T-cell (primary cell): ENCODE measurements around the gene FOXP4. TPM values are rescaled to one million over a fixed set of nuclear protein-coding genes. Genes with fewer than 3 reads are reported as not detected.

Experiments
- ATAC-seq, 4 experiments: fragments of 200-7000 bp in 3 of 4; fragments of 150-1000 bp in 1 of 4; cut with Tn5 transposase; replicated peaks in 1 of 4; 1 replicate in 3 of 4; 2 replicates in 1 of 4; pipeline ENCODE4 v1.10.0; 2021; ENCODE audit warnings: moderate library complexity in 3 of 4, mild to moderate bottlenecking in 2 of 4, moderate number of reproducible peaks in 1 of 4
- CTCF ChIA-PET, 2 donors: fragments of 300-600 bp; sonication (Branson Sonifier 250); formaldehyde crosslinking; loops; one replicate each; lab custom pipeline; 2022; ENCODE audit warnings: antibody characterized with exemption in 2 of 2; lab: Charles Lee
- POLR2A ChIA-PET, 2 donors: fragments of 300-600 bp; sonication (Branson Sonifier 250); formaldehyde crosslinking; loops; one replicate each; lab custom pipeline; 2022; ENCODE audit warnings: antibody characterized with exemption in 2 of 2; lab: Charles Lee
- DNase-seq, 35 experiments: peaks; one replicate each; pipeline versions ENCODE4 v3.0.0 to v3.0.0-alpha.2; 2013 to 2023
- H3K27ac ChIP-seq: one replicate; pipeline ENCODE4 v1.5.1; 2013; ENCODE audit warnings: low read length
- H3K27me3 ChIP-seq, 2 experiments: replicated peaks in 1 of 2; 1 replicate in 1 of 2; 2 replicates in 1 of 2; pipeline versions ENCODE4 v1.6.1 to v1.7.0; 2013; ENCODE audit warnings: low read length in 1 of 2, mixed read lengths in 1 of 2; ENCODE audit not compliant: control insufficient read depth in 2 of 2, insufficient read depth in 2 of 2; ENCODE audit errors: extremely low read depth in 1 of 2
- H3K36me3 ChIP-seq, 2 donors: 1 replicate in 1 of 2; 2 replicates in 1 of 2; pipeline versions ENCODE4 v1.6.1 to v1.7.0; 2013; ENCODE audit warnings: low read length in 1 of 2; ENCODE audit not compliant: control insufficient read depth in 2 of 2, insufficient read depth in 1 of 2; ENCODE audit errors: extremely low read depth in 1 of 2
- H3K4me1 ChIP-seq, 2 experiments: 1 replicate in 1 of 2; 2 replicates in 1 of 2; pipeline versions ENCODE4 v1.6.1 to v1.7.0; 2013; ENCODE audit warnings: low read length in 2 of 2, mixed read lengths in 1 of 2; ENCODE audit not compliant: insufficient read depth in 2 of 2, control insufficient read depth in 1 of 2; ENCODE audit errors: extremely low read depth in 1 of 2
- H3K4me3 ChIP-seq, 2 donors: 1 replicate in 1 of 2; 2 replicates in 1 of 2; pipeline versions ENCODE4 v1.5.1 to v1.7.0; 2013; ENCODE audit warnings: mild to moderate bottlenecking in 2 of 2, low read length in 1 of 2, moderate library complexity in 1 of 2; ENCODE audit not compliant: control insufficient read depth in 1 of 2; ENCODE audit errors: extremely low read depth in 1 of 2
- H3K9me3 ChIP-seq: 2 replicates; pipeline ENCODE4 v1.7.0; 2013
- H3K27ac Mint-ChIP-seq, 2 donors: one replicate each; pipeline ENCODE4 v1.8.0; 2020 to 2021; ENCODE audit warnings: mild to moderate bottlenecking in 2 of 2, mixed read lengths in 2 of 2
- H3K27me3 Mint-ChIP-seq, 2 donors: one replicate each; pipeline ENCODE4 v1.8.0; 2021 to 2022; ENCODE audit warnings: mixed read lengths in 2 of 2
- H3K36me3 Mint-ChIP-seq: one replicate; pipeline ENCODE4 v1.8.0; 2021; ENCODE audit warnings: mixed read lengths
- H3K4me1 Mint-ChIP-seq, 3 donors: one replicate each; pipeline ENCODE4 v1.8.0; 2020 to 2022; ENCODE audit warnings: mixed read lengths in 3 of 3, mild to moderate bottlenecking in 1 of 3
- H3K4me3 Mint-ChIP-seq, 3 donors: one replicate each; pipeline ENCODE4 v1.8.0; 2020 to 2022; ENCODE audit warnings: mild to moderate bottlenecking in 3 of 3, mixed read lengths in 3 of 3, moderate library complexity in 3 of 3
- H3K9me3 Mint-ChIP-seq, 3 donors: one replicate each; pipeline ENCODE4 v1.8.0; 2020 to 2022; ENCODE audit warnings: mixed read lengths in 3 of 3
- WGBS: methylation state at CpG from one replicate; pipeline ENCODE4 v1.1.5; 2013; ENCODE audit warnings: missing lambda C conversion rate; ENCODE audit not compliant: insufficient coverage; 5-methylcytosine and 5-hydroxymethylcytosine counted together
- total RNA-seq, 35 experiments: library from RNA in 6 of 35; stranded (reverse) in 6 of 35; fragments of 120-200 nt in 1 of 35; gene quantifications; one replicate each; pipeline versions ENCODE4 v1.2.1 to v1.2.4 and lab custom pipeline; 2013 to 2026

The FOXP4 gene
- total RNA-seq, 5 donors from 2014 or later (not counting 1 experiment from before 2014, with no cell fraction given), result 4.6 to 10.1 (median 9.5) TPM

DNA sequence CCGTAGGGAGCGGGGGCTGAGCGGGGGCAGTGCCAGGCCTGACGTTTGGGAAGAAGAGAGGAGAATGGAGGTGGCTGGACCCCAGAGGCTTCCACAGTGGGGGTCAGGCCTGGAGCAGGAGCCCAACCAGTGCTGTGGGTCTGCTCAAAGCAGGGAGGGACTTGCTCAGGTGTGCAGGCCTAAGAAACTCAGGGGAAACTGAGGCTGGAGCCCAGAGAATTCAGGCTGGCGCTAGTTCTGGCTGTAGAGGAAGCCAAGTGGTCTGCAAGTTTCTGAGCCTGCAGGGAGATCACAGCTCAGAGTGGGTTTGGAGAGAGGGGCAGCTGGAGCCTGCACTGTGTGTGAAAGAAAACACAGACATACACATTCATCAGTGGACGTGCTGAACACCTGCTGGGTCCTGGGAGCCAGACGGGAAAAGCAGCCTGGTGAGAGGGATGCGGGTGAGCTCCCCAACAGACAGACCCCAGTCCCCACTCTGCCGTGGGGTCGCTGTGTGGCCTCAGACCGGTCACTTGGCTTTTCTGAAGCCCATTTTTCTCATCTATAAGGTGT, 17.7 kb upstream of the FOXP4 start:
- no peak overlapping the region for H3K27ac ChIP-seq
- POLR2A ChIA-PET, result no interaction called here
- peaks cover 0 to 27% of the 10 kb centered on the region in 2 experiments for H3K27me3 ChIP-seq
- CTCF ChIA-PET, result no interaction called here
- peaks cover 22 to 36% (median 25%) of the 10 kb centered on the region in 3 donors for H3K4me1 Mint-ChIP-seq
- H3K4me1 ChIP-seq, result peaks cover 14 to 29% of the 10 kb centered on the region in 2 experiments
- DNase-seq (no peak), ATAC-seq (no peak)
- no peaks in the 10 kb centered on the region for H3K36me3 ChIP-seq
- H3K36me3 Mint-ChIP-seq, result no peaks in the 10 kb centered on the region
- no peaks in the 10 kb centered on the region for H3K9me3 ChIP-seq
- no peak overlapping the region for H3K4me3 Mint-ChIP-seq
- no peaks in the 10 kb centered on the region for H3K9me3 Mint-ChIP-seq
- no peak overlapping the region for H3K27ac Mint-ChIP-seq
- peaks cover 6 to 14% of the 10 kb centered on the region in 2 donors for H3K27me3 Mint-ChIP-seq
- 85% methylated on average over 8 of the region's 11 CpGs for WGBS
- H3K4me3 ChIP-seq, result no peak overlapping the region

DNA sequence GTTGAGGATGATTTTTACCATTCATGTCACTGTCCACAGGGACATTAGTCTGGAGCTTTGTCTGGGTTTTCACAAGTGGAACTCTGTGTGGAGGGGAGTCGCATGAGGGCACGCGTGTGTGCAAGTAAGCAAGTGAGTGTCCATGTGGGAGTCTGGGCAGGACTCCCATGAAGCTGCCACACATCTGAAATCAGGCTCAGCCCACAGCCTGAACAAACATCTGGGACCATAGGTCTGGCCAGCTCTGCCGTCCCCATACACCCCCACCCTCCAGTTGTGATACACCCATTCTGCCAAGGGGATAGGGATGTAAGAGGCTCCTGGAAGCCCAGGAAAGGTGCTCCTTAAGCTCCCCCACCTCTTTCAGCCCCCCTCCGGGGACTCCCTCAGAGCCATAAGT, 17.1 kb upstream of the FOXP4 start:
- Histone ChIP-seq H3K36me3 (no peaks in the 10 kb centered on the region), H3K9me3 (no peaks in the 10 kb centered on the region), H3K27ac (no peak overlapping the region), H3K4me1 (peaks cover 14 to 34% of the 10 kb centered on the region in 2 experiments), H3K4me3 (no peak overlapping the region), H3K27me3 (peaks cover 0 to 25% of the 10 kb centered on the region in 2 experiments)
- H3K36me3 Mint-ChIP-seq, result no peaks in the 10 kb centered on the region
- ChIA-PET POLR2A (no interaction called here), CTCF (no interaction called here)
- no peak overlapping the region for H3K4me3 Mint-ChIP-seq
- H3K4me1 Mint-ChIP-seq, result peaks cover 23 to 40% (median 28%) of the 10 kb centered on the region in 3 donors
- ATAC-seq (no peak), DNase-seq (no peak)
- H3K27ac Mint-ChIP-seq, result no peak overlapping the region
- peaks cover 3 to 9% of the 10 kb centered on the region in 2 donors for H3K27me3 Mint-ChIP-seq
- WGBS, result 100% methylated on average over 1 of the region's 5 CpGs
- no peaks in the 10 kb centered on the region for H3K9me3 Mint-ChIP-seq

DNA sequence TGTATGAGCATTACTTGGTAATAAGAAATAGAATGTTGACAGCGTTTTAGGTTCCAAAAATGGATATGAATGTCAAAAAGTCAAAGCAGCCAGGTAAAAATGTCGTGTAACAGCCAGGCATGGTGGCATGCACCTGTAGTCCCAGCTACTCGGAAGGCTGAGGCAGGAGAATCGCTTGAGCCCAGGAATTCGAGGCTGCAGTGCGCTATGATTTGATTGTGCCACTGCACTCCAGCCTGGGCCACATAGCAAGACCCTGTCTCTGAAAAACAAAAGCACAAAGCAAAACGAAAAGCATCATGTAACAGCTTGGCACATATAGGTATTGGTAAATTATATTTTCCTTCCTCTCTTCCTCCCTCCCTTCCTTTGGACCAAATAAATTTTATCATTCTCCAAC, 16.2 kb upstream of the FOXP4 start:
- no peak overlapping the region for H3K4me3 Mint-ChIP-seq
- no peak overlapping the region for H3K27ac Mint-ChIP-seq

DNA sequence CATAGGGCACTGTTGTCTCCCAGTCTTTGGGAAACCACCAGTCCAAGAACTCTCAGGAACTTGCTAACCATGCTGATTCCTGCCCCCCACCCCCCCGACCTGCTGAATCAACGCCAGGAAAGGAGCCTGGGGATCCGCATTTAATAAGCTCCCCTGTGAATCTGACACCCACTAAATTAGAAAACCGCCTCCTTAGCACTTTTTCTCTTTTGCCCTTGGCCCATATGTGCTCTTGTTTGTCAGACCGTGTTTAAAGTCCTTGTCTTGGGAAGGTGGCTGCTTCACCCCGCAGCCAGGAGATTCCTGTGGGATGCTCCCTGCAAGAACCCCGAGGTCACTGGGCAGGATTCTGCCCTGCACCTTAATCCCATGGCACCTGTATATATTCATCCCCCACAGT, 15.7 kb upstream of the FOXP4 start:
- 87% methylated on average over 5 of the region's 7 CpGs for WGBS
- no peak for ATAC-seq

More for the DNA sequence above, 16.2 kb upstream of the FOXP4 start:
- Histone ChIP-seq H3K9me3 (no peaks in the 10 kb centered on the region), H3K36me3 (no peaks in the 10 kb centered on the region), H3K27me3 (peaks cover 0 to 26% of the 10 kb centered on the region in 2 experiments), H3K4me1 (peaks cover 14 to 35% of the 10 kb centered on the region in 2 experiments), H3K27ac (no peak overlapping the region), H3K4me3 (no peak overlapping the region)
- Mint-ChIP-seq H3K27me3 (peaks cover 4% of the 10 kb centered on the region in 2 donors), H3K36me3 (no peaks in the 10 kb centered on the region), H3K4me1 (peaks cover 23 to 40% (median 28%) of the 10 kb centered on the region in 3 donors), H3K9me3 (no peaks in the 10 kb centered on the region)
- WGBS, result 80% methylated on average over 6 of the region's 7 CpGs
- CTCF ChIA-PET, result no interaction called here
- POLR2A ChIA-PET, result no interaction called here
- DNase-seq (no peak), ATAC-seq (no peak)

DNA sequence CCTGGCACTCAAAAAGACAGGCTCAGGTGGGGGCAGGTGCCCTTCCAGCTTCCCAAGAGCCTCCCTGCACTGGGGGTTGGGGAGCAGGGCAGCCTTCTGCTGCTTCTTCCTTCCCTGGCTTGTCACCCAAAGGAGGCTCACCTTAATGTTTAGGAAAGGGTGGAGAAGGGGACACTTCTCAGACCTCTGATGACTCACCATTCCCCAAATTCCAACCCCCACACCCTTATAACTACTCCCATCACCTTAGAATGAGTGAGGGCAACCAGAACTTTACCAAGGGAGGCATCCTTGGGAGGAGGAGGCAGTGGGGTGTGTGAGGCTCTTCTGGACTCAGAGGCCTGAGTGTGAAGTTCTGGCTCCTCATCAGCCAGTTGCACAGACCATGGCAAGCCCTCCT, 15.2 kb upstream of the FOXP4 start:
- POLR2A ChIA-PET, result no interaction called here

More for the DNA sequence above, 15.7 kb upstream of the FOXP4 start:
- POLR2A ChIA-PET, result no interaction called here
- DNase-seq, result no peak
- H3K4me3 Mint-ChIP-seq, result no peak overlapping the region
- CTCF ChIA-PET, result interaction anchor here in 1 of 2 donors (0.6 kb wide), 2 partner anchors 642 to 1257 kb away, joined by 3 to 5 read pairs; no protein-coding TSS in a partner anchor
- Histone ChIP-seq H3K4me3 (no peak overlapping the region), H3K27ac (no peak overlapping the region), H3K9me3 (no peaks in the 10 kb centered on the region), H3K27me3 (peaks cover 0 to 26% of the 10 kb centered on the region in 2 experiments), H3K36me3 (no peaks in the 10 kb centered on the region), H3K4me1 (peaks cover 14 to 35% of the 10 kb centered on the region in 2 experiments)
- no peak overlapping the region for H3K27ac Mint-ChIP-seq
- H3K27me3 Mint-ChIP-seq, result peaks cover 4 to 9% of the 10 kb centered on the region in 2 donors
- H3K36me3 Mint-ChIP-seq, result no peaks in the 10 kb centered on the region
- no peaks in the 10 kb centered on the region for H3K9me3 Mint-ChIP-seq
- H3K4me1 Mint-ChIP-seq, result peaks cover 23 to 40% (median 28%) of the 10 kb centered on the region in 3 donors

DNA sequence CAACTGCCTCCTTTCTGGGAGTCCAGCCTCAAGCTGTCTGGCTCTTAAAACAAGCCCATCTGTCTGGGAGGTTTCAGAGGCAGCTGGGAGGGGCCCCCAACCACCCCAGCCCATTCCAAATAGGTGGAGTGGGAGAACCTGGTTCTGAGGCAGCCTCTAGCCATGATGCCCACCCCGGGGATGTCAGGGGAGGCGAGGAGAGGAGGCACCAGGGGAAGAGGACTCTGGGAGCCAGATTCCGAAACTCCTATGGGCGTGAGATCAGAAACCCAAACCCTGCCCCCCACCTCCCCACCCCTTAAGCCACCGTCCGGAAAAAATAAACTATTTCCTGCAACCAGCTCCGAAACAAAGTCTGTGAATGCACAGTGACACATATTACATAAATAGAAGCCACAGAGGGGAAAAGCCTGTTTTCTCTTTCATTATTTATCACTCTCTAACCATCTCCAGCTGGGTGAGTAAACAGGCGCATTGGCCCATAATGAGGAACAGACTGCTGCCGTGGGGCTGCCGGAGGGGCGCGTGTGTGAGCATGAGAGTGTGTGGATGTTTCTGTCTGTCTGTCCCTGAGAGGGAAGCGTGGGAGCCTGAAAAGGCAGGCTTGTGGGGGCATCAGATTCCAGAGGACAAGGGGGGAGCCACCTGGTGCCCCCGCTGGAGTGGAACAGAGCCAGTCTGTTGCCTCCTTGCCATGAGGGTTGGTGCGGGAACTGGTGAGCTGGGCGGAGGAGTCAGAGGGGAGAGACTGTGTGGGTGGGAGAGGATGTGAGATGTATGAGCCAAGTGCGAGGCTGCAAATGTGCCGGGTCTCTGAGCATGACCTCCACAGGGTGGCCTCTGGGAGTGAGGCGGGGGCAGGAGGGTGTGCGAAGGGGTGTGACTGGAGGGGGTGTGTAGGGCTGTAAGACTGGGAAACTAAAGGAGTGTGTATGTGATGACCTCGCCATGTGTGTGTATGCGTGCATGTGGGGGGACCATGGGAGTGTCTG, 14.3 kb upstream of the FOXP4 start:
- Histone ChIP-seq H3K27ac (peak overlapping the region; percentile 11), H3K9me3 (no peaks in the 10 kb centered on the region), H3K36me3 (no peaks in the 10 kb centered on the region), H3K27me3 (peaks cover 0 to 23% of the 10 kb centered on the region in 2 experiments), H3K4me3 (peak overlapping the region; percentile 41 to 55), H3K4me1 (peaks cover 14 to 35% of the 10 kb centered on the region in 2 experiments)
- Mint-ChIP-seq H3K9me3 (no peaks in the 10 kb centered on the region), H3K4me3 (peak overlapping the region; percentile 76 to 80 (median 76)), H3K27me3 (peaks cover 9 to 13% of the 10 kb centered on the region in 2 donors), H3K36me3 (no peaks in the 10 kb centered on the region), H3K27ac (peak overlapping the region; percentile 83 to 92), H3K4me1 (peaks cover 23 to 43% (median 28%) of the 10 kb centered on the region in 3 donors)
- ChIA-PET CTCF (interaction anchor here in 1 of 2 donors (0.6 kb wide), 1 partner anchor 66 kb away, joined by 3 read pairs; no protein-coding TSS in a partner anchor), POLR2A (interaction anchor here in 1 of 2 donors (0.5 kb wide), 1 partner anchor 8 kb away, joined by 4 read pairs; no protein-coding TSS in a partner anchor)
- ATAC-seq, result peak; percentile 76 to 84 (median 81)
- WGBS, result 5% methylated on average over 18 of the region's 22 CpGs
- peak in 32 of 35 experiments; percentile 10 to 66 (median 39) for DNase-seq

More for the DNA sequence above, 15.2 kb upstream of the FOXP4 start:
- peaks cover 0 to 27% of the 10 kb centered on the region in 2 experiments for H3K27me3 ChIP-seq
- H3K4me3 ChIP-seq, result no peak overlapping the region
- H3K36me3 Mint-ChIP-seq, result no peaks in the 10 kb centered on the region
- no peak for ATAC-seq
- H3K27me3 Mint-ChIP-seq, result peaks cover 4 to 13% of the 10 kb centered on the region in 2 donors
- DNase-seq, result no peak
- H3K9me3 Mint-ChIP-seq, result no peaks in the 10 kb centered on the region
- no peak overlapping the region for H3K27ac ChIP-seq
- H3K4me3 Mint-ChIP-seq, result peak overlapping the region in 2 of 3 donors; percentile 76 to 80
- peaks cover 23 to 40% (median 28%) of the 10 kb centered on the region in 3 donors for H3K4me1 Mint-ChIP-seq
- H3K36me3 ChIP-seq, result no peaks in the 10 kb centered on the region
- H3K9me3 ChIP-seq, result no peaks in the 10 kb centered on the region
- CTCF ChIA-PET, result interaction anchor here in 1 of 2 donors (0.6 kb wide), 2 partner anchors 641 to 1256 kb away, joined by 3 to 5 read pairs; no protein-coding TSS in a partner anchor
- peaks cover 14 to 35% of the 10 kb centered on the region in 2 experiments for H3K4me1 ChIP-seq
- peak overlapping the region in 1 of 2 donors; percentile 17 for H3K27ac Mint-ChIP-seq
